ENCODE measurements around the gene FBXL20. TPM values are rescaled to one million over a fixed set of nuclear protein-coding genes. Genes with fewer than 3 reads are reported as not detected.

Gene FBXL20
- total RNA-seq, 1 experiment from 2014 or later, result 17.2 TPM

DNA sequence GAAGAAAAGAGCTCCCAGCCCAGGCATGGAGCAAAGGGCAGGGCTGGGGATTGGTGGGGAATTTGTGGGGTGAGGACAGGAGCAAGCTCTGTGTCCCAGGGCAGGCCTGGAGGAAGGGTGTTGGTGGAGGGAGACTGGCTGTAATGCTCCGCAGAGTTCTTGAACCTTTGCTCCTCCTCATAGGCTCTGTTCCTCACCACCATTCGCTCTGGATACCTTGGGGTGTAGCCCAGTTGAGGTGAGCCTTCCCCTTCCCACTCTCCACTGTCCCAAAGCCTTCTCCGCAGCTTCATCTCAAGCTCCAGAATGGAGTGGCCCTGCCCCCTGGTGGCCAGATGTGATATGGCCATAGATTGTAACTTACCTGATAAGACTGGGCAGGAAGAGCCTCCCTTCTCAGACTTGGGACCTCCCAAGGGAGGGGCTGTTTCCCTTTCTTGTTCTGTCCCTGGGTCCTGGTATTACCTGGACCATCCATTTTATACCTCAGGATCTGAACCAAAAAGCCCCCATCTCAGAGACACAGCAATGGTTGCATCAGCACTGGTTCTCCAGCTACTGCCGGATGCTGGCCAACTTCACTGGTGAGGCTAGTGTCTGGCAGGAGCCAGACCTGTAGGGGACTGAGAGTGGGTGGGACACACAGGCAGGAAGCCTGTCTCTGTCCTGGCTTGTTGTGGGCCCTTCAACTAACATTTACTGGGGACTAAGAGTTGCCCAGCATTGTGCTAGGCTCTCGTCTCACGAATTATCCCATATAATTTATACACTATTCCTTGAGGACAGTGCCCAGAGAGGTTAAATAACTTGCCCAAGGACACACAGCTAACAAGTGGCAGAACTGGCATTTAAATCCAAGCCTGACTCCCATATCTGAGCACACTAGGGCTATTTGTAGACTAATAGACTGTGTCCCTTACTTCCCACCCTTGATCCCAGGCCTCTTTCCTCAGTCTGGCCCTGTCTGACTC is 156.5 kb downstream of the FBXL20 start:
- RAD21 ChIA-PET (ENCODE audit: low non-redundant PET in 1 of 2, low total read pairs in 2 of 2, uncharacterized antibody in 2 of 2, unreplicated experiment in 2 of 2), result interaction anchor here (1.2 to 2.4 kb wide), 5 partner anchors 13 to 92 kb away, joined by 3 to 20 read pairs (median 5); no protein-coding TSS in a partner anchor
- peaks cover under 1 to 13% of the 10 kb centered on the region in 2 experiments; a peak in 3 of 4 replicates for H3K4me1 ChIP-seq (ENCODE audit: control insufficient read depth in 1 of 2, insufficient read depth in 2 of 2, low read length in 2 of 2)
- CTCF ChIA-PET, result interaction anchor here (0.5 to 3.1 kb wide), 22 partner anchors 8 to 651 kb away, joined by 3 to 105 read pairs (median 6); partner anchors contain the start of genes LASP1 and RPL19
- ATAC-seq (peak; percentile 95), DNase-seq (ENCODE audit: low read depth, low spot score) (peak; percentile 80)
- H3K36me3 ChIP-seq (ENCODE audit: control insufficient read depth in 1 of 2, insufficient read depth in 2 of 2, low read length in 2 of 2), result no peaks in the 10 kb centered on the region
- intact Hi-C loops (cut with micrococcal nuclease), result loop anchor here (1.0 kb wide), 2 partner anchors 38 to 262 kb away; no protein-coding TSS in a partner anchor
- no peak overlapping the region for H3K9ac ChIP-seq (ENCODE audit: low read length)
- TF ChIP-seq EGR1 (IDR thresholded peaks at IDR 0.05; ENCODE audit: low read depth) (no peak), RAD21 (IDR thresholded peaks at IDR 0.05; ENCODE audit: low read depth) (peak; percentile 95), JUND (IDR thresholded peaks at IDR 0.05) (no peak)
- TF ChIP-seq, protein P1, sequence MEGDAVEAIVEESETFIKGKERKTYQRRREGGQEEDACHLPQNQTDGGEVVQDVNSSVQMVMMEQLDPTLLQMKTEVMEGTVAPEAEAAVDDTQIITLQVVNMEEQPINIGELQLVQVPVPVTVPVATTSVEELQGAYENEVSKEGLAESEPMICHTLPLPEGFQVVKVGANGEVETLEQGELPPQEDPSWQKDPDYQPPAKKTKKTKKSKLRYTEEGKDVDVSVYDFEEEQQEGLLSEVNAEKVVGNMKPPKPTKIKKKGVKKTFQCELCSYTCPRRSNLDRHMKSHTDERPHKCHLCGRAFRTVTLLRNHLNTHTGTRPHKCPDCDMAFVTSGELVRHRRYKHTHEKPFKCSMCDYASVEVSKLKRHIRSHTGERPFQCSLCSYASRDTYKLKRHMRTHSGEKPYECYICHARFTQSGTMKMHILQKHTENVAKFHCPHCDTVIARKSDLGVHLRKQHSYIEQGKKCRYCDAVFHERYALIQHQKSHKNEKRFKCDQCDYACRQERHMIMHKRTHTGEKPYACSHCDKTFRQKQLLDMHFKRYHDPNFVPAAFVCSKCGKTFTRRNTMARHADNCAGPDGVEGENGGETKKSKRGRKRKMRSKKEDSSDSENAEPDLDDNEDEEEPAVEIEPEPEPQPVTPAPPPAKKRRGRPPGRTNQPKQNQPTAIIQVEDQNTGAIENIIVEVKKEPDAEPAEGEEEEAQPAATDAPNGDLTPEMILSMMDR (IDR thresholded peaks at IDR 0.05 in 2 of 3, conservative IDR thresholded peaks at IDR 0.05 in 1 of 3; ENCODE audit: borderline replicate concordance in 1 of 3, insufficient read depth in 1 of 3, low read depth in 2 of 3, low read length in 2 of 3), result peak; percentile 91 to 96 (median 95)
- no peaks in the 10 kb centered on the region for H3K9me3 ChIP-seq (ENCODE audit: control insufficient read depth in 1 of 2, insufficient read depth in 1 of 2, low read depth in 1 of 2, low read length in 2 of 2)
- no peaks in the 10 kb centered on the region for H3K27me3 ChIP-seq (ENCODE audit: insufficient read depth, low read length)
- H3K27ac ChIP-seq (ENCODE audit: low read depth, low read length), result no peak overlapping the region
- no peaks in the 10 kb centered on the region for H4K20me1 ChIP-seq (ENCODE audit: insufficient read depth)
- peak overlapping the region; percentile 96 for H2AFZ ChIP-seq (ENCODE audit: low read depth, low read length, poor library complexity, severe bottlenecking)
- no peaks in the 10 kb centered on the region for H3K9me2 ChIP-seq (ENCODE audit: insufficient read depth)
- no TSS peak for BruUV-seq (replicated peaks)
- H3K4me3 ChIP-seq (replicated peaks in 1 of 2; ENCODE audit: low read depth in 1 of 2, low read length in 2 of 2), result no peak overlapping the region
- H3K79me2 ChIP-seq (ENCODE audit: insufficient read depth, low read length), result no peaks in the 10 kb centered on the region
- H3K4me2 ChIP-seq (ENCODE audit: low read length), result no peak overlapping the region
- POLR2A ChIA-PET, result interaction anchor here (1.3 to 2.9 kb wide), 2 partner anchors 38 to 45 kb away, joined by 6 to 13 read pairs; partner anchors contain the start of gene RPL19

Measured in HCT116 (cell line).